Transverse colon (tissue), 1 donor: Measurements from ENCODE around the gene MAPK1.
"Not testable (repeated sequence)": the region's sequence is repeated elsewhere in the genome, so short reads cannot be mapped to it uniquely, and the experiment has no call there.

Experiments used
- EP300 ChIP-seq: sonication (generic); formaldehyde crosslinking; IDR thresholded peaks from one replicate; pipeline ENCODE4 v1.6.1; 2017; ENCODE audit warnings: antibody characterized with exemption, low read depth
- POLR2A ChIP-seq: fragments of 450-650 bp; IDR thresholded peaks from one replicate; pipeline ENCODE4 v1.6.1; 2016; ENCODE audit warnings: antibody characterized with exemption, mild to moderate bottlenecking, moderate library complexity

- not testable (repeated sequence) for TF ChIP-seq POLR2A, EP300
Measured at GRCh38 chr22:21839104-21839764, 28.2 kb downstream of the MAPK1 start.
